GM12878 (cell line): Measurements from ENCODE around the gene WDR18. TPM values are rescaled to one million over a fixed set of nuclear protein-coding genes. Genes with fewer than 3 reads are reported as not detected.
A peak's percentile ranks its signal among the peaks of the same experiment; 100 is the strongest.

ENCODE experiments used
- ATAC-seq: fragments of 200-7000 bp; cut with Tn5 transposase; 3 replicates; pipeline ENCODE4 v1.9.1; 2020; ENCODE audit warnings: mild to moderate bottlenecking, moderate library complexity
- BruUV-seq: library from RNA; stranded (reverse); fragments of 400-500 nt; replicated peaks from 2 replicates; lab custom pipeline; 2021; lab: Mats Ljungman, UMichigan
- CTCF ChIA-PET: fragments of 300-600 bp; sonication (Branson Sonifier 250); formaldehyde crosslinking; extraction: SDS; loops from one replicate; lab custom pipeline; 2021; ENCODE audit warnings: inconsistent platforms; lab: Yijun Ruan, JAX
- POLR2A ChIA-PET: fragments of 350-600 bp; formaldehyde crosslinking; extraction: SDS; loops from one replicate; lab custom pipeline; 2021; ENCODE audit warnings: inconsistent platforms; lab: Charles Lee
- RAD21 ChIA-PET: fragments of 300-600 bp; sonication (Branson Sonifier 250); formaldehyde crosslinking; loops from one replicate; lab custom pipeline; 2023; ENCODE audit warnings: antibody characterized with exemption; ENCODE audit not compliant: unreplicated experiment; lab: Charles Lee
- SMC1A ChIA-PET: fragments of 300-600 bp; sonication (Branson Sonifier 250); formaldehyde crosslinking; loops from one replicate; lab custom pipeline; 2023; ENCODE audit not compliant: unreplicated experiment, uncharacterized antibody; lab: Charles Lee
- DNase-seq: peaks from one replicate; pipeline ENCODE4 v3.0.0-alpha.2; 2011; ENCODE audit warnings: low read depth, low spot score
- FAIRE-seq: peaks from 3 replicates; lab custom pipeline; 2011; peaks lifted over from hg19 to GRCh38; lab: Jason Lieb, UNC
- H2AFZ ChIP-seq: 2 replicates; pipeline ENCODE4 v1.6.0; 2011; ENCODE audit warnings: low read depth, low read length, control low read depth; ENCODE audit not compliant: control insufficient read depth
- H3K27ac ChIP-seq: 2 replicates; pipeline ENCODE4 v1.5.1; 2011; ENCODE audit warnings: control low read depth; ENCODE audit not compliant: control insufficient read depth, insufficient read depth
- H3K27me3 ChIP-seq, 2 experiments: replicated peaks in 1 of 2; 2 replicates each; pipeline versions ENCODE4 v1.6.0 to v1.6.1; 2011; ENCODE audit warnings: low read length in 1 of 2; ENCODE audit not compliant: control insufficient read depth in 2 of 2, insufficient read depth in 2 of 2
- H3K36me3 ChIP-seq, 2 experiments: 2 replicates each; pipeline ENCODE4 v1.5.1; 2011; ENCODE audit warnings: low read length in 1 of 2; ENCODE audit not compliant: control insufficient read depth in 2 of 2, insufficient read depth in 2 of 2
- H3K4me1 ChIP-seq: 2 replicates; pipeline ENCODE4 v1.6.1; 2011; ENCODE audit warnings: mild to moderate bottlenecking, low read length, moderate library complexity, mixed read lengths; ENCODE audit not compliant: control insufficient read depth, insufficient read depth
- H3K4me2 ChIP-seq: 2 replicates; pipeline ENCODE4 v1.6.0; 2011; ENCODE audit warnings: control low read depth; ENCODE audit not compliant: control insufficient read depth, insufficient read depth
- H3K4me3 ChIP-seq: fragments of 200-600 bp; sonication (generic); 2 replicates; pipeline ENCODE4 v1.5.1; 2016
- H3K79me2 ChIP-seq: 2 replicates; pipeline ENCODE4 v1.6.0; 2011; ENCODE audit warnings: low read length; ENCODE audit not compliant: control insufficient read depth, insufficient read depth
- H3K9ac ChIP-seq: 2 replicates; pipeline ENCODE4 v1.8.0; 2011; ENCODE audit warnings: low read length, control low read depth, mixed read lengths; ENCODE audit not compliant: control insufficient read depth, insufficient read depth
- H3K9me3 ChIP-seq: replicated peaks from 3 replicates; pipeline ENCODE4 v1.5.1; 2011; ENCODE audit warnings: mild to moderate bottlenecking, low read length; ENCODE audit not compliant: control insufficient read depth, insufficient read depth
- H4K20me1 ChIP-seq: 2 replicates; pipeline ENCODE4 v1.6.0; 2011; ENCODE audit not compliant: control insufficient read depth, insufficient read depth
- NKRF ChIP-seq: fragments of 450-650 bp; conservative IDR thresholded peaks from 2 replicates; pipeline ENCODE4 v1.6.1; 2017; ENCODE audit warnings: mild to moderate bottlenecking, moderate library complexity
- NRF1 ChIP-seq: conservative IDR thresholded peaks from 2 replicates; pipeline ENCODE4 v1.6.1; 2011; ENCODE audit warnings: mild to moderate bottlenecking, low read depth, low read length, improper control_type of control experiment
- POLR2A ChIP-seq: IDR thresholded peaks from 2 replicates; pipeline ENCODE4 v1.6.1; 2011; ENCODE audit warnings: low read depth, mild to moderate bottlenecking, low read length
- TCF12 ChIP-seq: IDR thresholded peaks from 2 replicates; pipeline ENCODE4 v1.6.1; 2011; ENCODE audit warnings: low read depth, mild to moderate bottlenecking, low read length
- WGBS: methylation state at CpG from one replicate; pipeline ENCODE4 v1.1.6; 2016; ENCODE audit warnings: low lambda C conversion rate; ENCODE audit not compliant: insufficient replicate concordance, insufficient coverage; ENCODE audit errors: missing lambda C conversion rate; 5-methylcytosine and 5-hydroxymethylcytosine counted together
- in situ Hi-C: fragments of 300-500 bp; cut with MboI; formaldehyde crosslinking; loops from 9 replicates; pipeline ENCODE4 v1.14.3; 2018; ENCODE audit warnings: mixed read lengths
- intact Hi-C: fragments of 100-400 bp; cut with micrococcal nuclease; formaldehyde crosslinking; loops from one replicate; pipeline ENCODE4 v1.14.2; 2022; ENCODE audit not compliant: unreplicated experiment
- polyA plus RNA-seq, 11 experiments: library from polyadenylated mRNA; depleted of rRNA in 4 of 11; unstranded in 6 of 11; stranded (reverse) in 5 of 11; fragments of >200 nt; fragmentation: Nextera tagmentation in 4 of 11; fragmentation: Illumina TruSeq in 1 of 11; extraction: Ambion mirVana in 4 of 11; extraction: Trizol in 1 of 11; gene quantifications; 1 replicate in 1 of 11; 2 replicates in 10 of 11; pipeline versions ENCODE4 v1.2.1 to v1.2.3, GENCODE V29; 2011 to 2016; ENCODE audit warnings: inconsistent platforms in 2 of 11, missing spikeins in 2 of 11, low read depth in 1 of 11
- total RNA-seq, 4 experiments: library from RNA; depleted of rRNA in 3 of 4; stranded (reverse); fragments of >200 nt in 3 of 4; fragmentation: Illumina TruSeq in 1 of 4; extraction: Trizol in 1 of 4; gene quantifications; 2 replicates each; pipeline versions ENCODE4 v1.2.1 to v1.2.3, GENCODE V29; 2013 to 2021

The WDR18 gene
- total and polyA plus RNA-seq, 10 of the 15 experiments (the other 5 are each of a cell fraction or from before 2014, with no cell fraction given) = 3.0 to 206 (median 62.3) TPM

- POLR2A ChIA-PET = no interaction called here
- H3K36me3 ChIP-seq = peaks cover 3 to 37% of the 10 kb centered on the region in 2 experiments; a peak in 3 of 4 replicates
- RAD21 ChIA-PET = no interaction called here
- SMC1A ChIA-PET = no interaction called here
- FAIRE-seq = no peak
- H3K27me3 ChIP-seq = no peaks in the 10 kb centered on the region
- peaks cover 6% of the 10 kb centered on the region; the same call in 1 of the 2 replicates for H4K20me1 ChIP-seq
- no peaks in the 10 kb centered on the region for H3K9me3 ChIP-seq
- H3K27ac ChIP-seq = no peak overlapping the region
- 89% methylated on average over 40 of the region's 49 CpGs for WGBS
- no peak for ATAC-seq
- in situ Hi-C loops (no loop called here), intact Hi-C loops (no loop called here)
- H3K9ac ChIP-seq = no peak overlapping the region
- peaks cover 31% of the 10 kb centered on the region for H3K4me1 ChIP-seq
- H3K4me2 ChIP-seq = no peak overlapping the region
- TF ChIP-seq NRF1 (no peak), TCF12 (no peak), POLR2A (peak; percentile 2; the same call in 1 of the 2 replicates), NKRF (no peak)
- BruUV-seq = no TSS peak
- peaks cover 50% of the 10 kb centered on the region for H3K79me2 ChIP-seq
- no peak overlapping the region for H3K4me3 ChIP-seq
- CTCF ChIA-PET = interaction anchor here (1.5 kb wide), 1 partner anchor 30 kb away, joined by 4 read pairs; the partner anchor contains the start of gene WDR18
- no peak for DNase-seq
- H2AFZ ChIP-seq = no peak overlapping the region
Measured at GRCh38 chr19:1014161-1015060, 30.3 kb downstream of the WDR18 start.
